ENCODE measurements around the gene BCL6.

DNA sequence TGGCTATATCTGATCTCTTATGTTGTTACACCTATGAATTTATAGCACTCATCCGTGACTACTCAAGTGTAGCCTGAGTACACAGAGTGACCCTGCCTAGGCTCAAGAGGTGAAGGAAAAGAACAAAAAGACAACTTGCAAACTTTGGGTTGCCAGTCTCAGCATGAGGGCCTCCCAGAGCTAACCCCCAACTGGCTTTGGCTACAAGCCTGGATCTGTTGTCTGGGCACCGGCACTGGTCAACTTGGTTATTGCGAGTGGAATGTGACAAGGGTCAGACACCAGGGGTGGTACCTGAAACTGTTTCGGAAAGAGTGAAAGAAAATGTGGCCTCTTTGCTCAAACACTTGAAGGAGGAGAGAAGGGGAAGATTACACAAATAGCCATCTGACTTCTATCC is 49.5 kb upstream of the BCL6 start:
- TF ChIP-seq, protein P1, sequence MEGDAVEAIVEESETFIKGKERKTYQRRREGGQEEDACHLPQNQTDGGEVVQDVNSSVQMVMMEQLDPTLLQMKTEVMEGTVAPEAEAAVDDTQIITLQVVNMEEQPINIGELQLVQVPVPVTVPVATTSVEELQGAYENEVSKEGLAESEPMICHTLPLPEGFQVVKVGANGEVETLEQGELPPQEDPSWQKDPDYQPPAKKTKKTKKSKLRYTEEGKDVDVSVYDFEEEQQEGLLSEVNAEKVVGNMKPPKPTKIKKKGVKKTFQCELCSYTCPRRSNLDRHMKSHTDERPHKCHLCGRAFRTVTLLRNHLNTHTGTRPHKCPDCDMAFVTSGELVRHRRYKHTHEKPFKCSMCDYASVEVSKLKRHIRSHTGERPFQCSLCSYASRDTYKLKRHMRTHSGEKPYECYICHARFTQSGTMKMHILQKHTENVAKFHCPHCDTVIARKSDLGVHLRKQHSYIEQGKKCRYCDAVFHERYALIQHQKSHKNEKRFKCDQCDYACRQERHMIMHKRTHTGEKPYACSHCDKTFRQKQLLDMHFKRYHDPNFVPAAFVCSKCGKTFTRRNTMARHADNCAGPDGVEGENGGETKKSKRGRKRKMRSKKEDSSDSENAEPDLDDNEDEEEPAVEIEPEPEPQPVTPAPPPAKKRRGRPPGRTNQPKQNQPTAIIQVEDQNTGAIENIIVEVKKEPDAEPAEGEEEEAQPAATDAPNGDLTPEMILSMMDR (conservative IDR thresholded peaks at IDR 0.05 in 1 of 2, IDR thresholded peaks at IDR 0.05 in 1 of 2; ENCODE audit: extremely low read depth in 1 of 2, insufficient read depth in 1 of 2, low read depth in 1 of 2, low read length in 2 of 2) = no peak
- no peak for TF ChIP-seq EZH2 (IDR thresholded peaks at IDR 0.05; ENCODE audit: borderline replicate concordance, low read length)
